Thoracic aorta (tissue), 2 donors: Measurements from ENCODE around the gene HDDC2. TPM values are rescaled to one million over a fixed set of nuclear protein-coding genes. Genes with fewer than 3 reads are reported as not detected.

Experiments used
- ATAC-seq: fragments of 150-250 bp; one replicate; pipeline ENCODE4 v1.8.0; 2017; ENCODE audit warnings: low read depth; ENCODE audit not compliant: insufficient number of reproducible peaks, low FRiP score
- DNase-seq: peaks from one replicate; pipeline ENCODE4 v3.0.0-alpha.2; 2020; ENCODE audit warnings: low spot score
- H3K27ac ChIP-seq, 2 donors: fragments of 200-600 bp; sonication (generic); 1 replicate in 1 of 2; 2 replicates in 1 of 2; pipeline ENCODE4 v1.5.1; 2016; ENCODE audit warnings: mild to moderate bottlenecking in 2 of 2, moderate library complexity in 2 of 2
- H3K27me3 ChIP-seq: fragments of 200-600 bp; sonication (generic); replicated peaks from 2 replicates; pipeline ENCODE4 v1.6.0; 2016; ENCODE audit warnings: mild to moderate bottlenecking; ENCODE audit not compliant: insufficient read depth
- H3K36me3 ChIP-seq: fragments of 200-600 bp; sonication (generic); one replicate; pipeline ENCODE4 v1.5.1; 2016
- H3K4me1 ChIP-seq, 2 donors: fragments of 200-600 bp; sonication (generic); 1 replicate in 1 of 2; 2 replicates in 1 of 2; pipeline versions ENCODE4 v1.5.1 to v1.6.0; 2016; ENCODE audit warnings: low read depth in 2 of 2, mild to moderate bottlenecking in 1 of 2; ENCODE audit not compliant: control insufficient read depth in 1 of 2
- H3K4me3 ChIP-seq: fragments of 200-600 bp; sonication (generic); 2 replicates; pipeline ENCODE4 v1.5.1; 2016; ENCODE audit warnings: mild to moderate bottlenecking
- H3K9me3 ChIP-seq: fragments of 200-600 bp; sonication (generic); 2 replicates; pipeline ENCODE4 v1.5.1; 2016
- total RNA-seq, 2 donors: library from RNA; depleted of rRNA; stranded (reverse); fragments of >200 nt; gene quantifications; one replicate each; pipeline versions ENCODE4 v1.1.0 to v1.2.3, GENCODE V29; 2016
- TF ChIP-seq, protein P1 (sequence below): fragments of 200-600 bp; sonication (generic); IDR thresholded peaks from one replicate; pipeline ENCODE4 v1.5.1; 2019; ENCODE audit warnings: antibody characterized with exemption

HDDC2 gene
- total RNA-seq, 2 donors from 2014 or later: 39.9 TPM

DNA sequence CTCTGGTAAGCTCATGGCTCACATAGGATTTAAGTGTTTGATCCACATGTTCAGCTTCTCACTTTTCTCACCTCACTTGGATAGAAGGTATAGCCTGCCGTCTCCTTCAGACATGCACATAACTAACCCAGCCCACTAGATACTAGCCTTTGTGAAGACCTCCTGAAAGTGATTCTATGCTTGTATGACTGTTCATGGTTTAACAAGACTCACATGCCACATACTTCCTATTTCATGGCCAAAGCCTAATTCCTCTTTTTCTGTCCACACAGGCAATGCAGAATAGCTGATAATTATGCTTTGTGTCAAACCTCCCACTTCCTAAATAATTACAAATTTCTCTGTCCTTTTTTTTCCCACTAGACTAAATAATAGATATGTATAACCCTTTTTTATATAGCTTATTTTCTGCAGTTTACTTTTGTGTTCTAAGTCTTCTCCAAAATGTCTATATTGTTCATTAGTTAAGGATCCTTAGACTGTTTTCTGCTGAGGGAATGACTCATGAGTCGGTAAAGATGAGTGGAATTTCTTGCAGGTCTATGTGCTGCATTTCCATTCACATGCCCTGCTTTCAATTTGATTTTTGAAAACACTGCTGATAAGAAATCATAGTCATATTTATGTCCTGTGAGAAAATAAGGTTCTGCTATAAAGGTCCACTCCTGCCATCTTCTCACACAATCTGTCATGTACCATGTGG, 43.0 kb downstream of the HDDC2 start:
- Histone ChIP-seq H3K4me3 (no peak overlapping the region), H3K27ac (no peak overlapping the region), H3K27me3 (no peaks in the 10 kb centered on the region), H3K36me3 (no peaks in the 10 kb centered on the region), H3K4me1 (peaks cover 11 to 41% of the 10 kb centered on the region in 2 donors), H3K9me3 (no peaks in the 10 kb centered on the region)
- ATAC-seq: no peak
- no peak for DNase-seq
- TF ChIP-seq, protein P1, sequence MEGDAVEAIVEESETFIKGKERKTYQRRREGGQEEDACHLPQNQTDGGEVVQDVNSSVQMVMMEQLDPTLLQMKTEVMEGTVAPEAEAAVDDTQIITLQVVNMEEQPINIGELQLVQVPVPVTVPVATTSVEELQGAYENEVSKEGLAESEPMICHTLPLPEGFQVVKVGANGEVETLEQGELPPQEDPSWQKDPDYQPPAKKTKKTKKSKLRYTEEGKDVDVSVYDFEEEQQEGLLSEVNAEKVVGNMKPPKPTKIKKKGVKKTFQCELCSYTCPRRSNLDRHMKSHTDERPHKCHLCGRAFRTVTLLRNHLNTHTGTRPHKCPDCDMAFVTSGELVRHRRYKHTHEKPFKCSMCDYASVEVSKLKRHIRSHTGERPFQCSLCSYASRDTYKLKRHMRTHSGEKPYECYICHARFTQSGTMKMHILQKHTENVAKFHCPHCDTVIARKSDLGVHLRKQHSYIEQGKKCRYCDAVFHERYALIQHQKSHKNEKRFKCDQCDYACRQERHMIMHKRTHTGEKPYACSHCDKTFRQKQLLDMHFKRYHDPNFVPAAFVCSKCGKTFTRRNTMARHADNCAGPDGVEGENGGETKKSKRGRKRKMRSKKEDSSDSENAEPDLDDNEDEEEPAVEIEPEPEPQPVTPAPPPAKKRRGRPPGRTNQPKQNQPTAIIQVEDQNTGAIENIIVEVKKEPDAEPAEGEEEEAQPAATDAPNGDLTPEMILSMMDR: no peak

DNA sequence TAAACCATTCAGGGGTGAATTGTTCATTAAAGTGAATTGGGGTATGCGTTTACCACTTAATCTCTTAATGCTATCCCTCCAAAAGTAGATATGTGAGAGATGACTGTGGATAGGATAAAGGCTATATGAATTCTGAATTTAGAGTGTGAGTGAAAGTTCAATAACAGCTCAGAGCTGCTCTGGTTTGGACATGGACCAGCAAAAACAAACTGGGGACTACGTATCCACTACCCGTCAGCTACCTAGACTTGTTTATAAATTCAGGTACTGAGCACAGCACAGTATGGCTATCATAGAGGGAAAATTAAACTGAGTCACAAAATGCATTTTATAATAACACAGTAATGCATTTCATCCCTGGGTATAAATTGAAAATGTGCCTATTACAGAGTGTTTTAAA, 44.4 kb downstream of the HDDC2 start:
- no peaks in the 10 kb centered on the region for H3K27me3 ChIP-seq
- ATAC-seq: no peak

DNA sequence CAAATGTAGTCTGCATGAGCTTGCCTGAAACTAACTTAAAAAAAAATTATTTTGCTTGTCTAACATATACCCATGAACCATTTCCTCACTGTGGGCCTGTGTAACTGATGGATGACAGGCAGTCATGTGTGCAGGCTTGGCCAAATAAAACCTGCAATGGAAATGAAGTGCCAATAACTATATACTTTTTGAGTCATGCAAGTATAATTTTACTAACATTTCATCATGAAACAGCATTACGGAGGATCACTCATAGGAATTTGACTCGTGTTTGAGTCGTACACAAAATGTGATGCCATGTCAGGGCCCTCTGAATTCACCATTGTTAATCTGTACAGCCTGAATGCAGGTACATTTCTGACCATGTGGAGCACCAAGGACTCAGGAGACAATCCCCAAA, 46.6 kb downstream of the HDDC2 start:
- no peaks in the 10 kb centered on the region for H3K36me3 ChIP-seq
- H3K4me1 ChIP-seq: peaks cover 5 to 38% of the 10 kb centered on the region in 2 donors
- H3K27ac ChIP-seq: no peak overlapping the region
- no peak overlapping the region for H3K4me3 ChIP-seq
- H3K27me3 ChIP-seq: no peaks in the 10 kb centered on the region
- H3K9me3 ChIP-seq: no peaks in the 10 kb centered on the region
- ATAC-seq (no peak), DNase-seq (no peak)
- TF ChIP-seq, protein P1: no peak

More for the DNA sequence above, 44.4 kb downstream of the HDDC2 start:
- H3K4me3 ChIP-seq: no peak overlapping the region
- DNase-seq: no peak
- H3K4me1 ChIP-seq: peaks cover 7 to 36% of the 10 kb centered on the region in 2 donors
- TF ChIP-seq, protein P1: no peak
- no peaks in the 10 kb centered on the region for H3K36me3 ChIP-seq
- no peaks in the 10 kb centered on the region for H3K9me3 ChIP-seq
- no peak overlapping the region for H3K27ac ChIP-seq

DNA sequence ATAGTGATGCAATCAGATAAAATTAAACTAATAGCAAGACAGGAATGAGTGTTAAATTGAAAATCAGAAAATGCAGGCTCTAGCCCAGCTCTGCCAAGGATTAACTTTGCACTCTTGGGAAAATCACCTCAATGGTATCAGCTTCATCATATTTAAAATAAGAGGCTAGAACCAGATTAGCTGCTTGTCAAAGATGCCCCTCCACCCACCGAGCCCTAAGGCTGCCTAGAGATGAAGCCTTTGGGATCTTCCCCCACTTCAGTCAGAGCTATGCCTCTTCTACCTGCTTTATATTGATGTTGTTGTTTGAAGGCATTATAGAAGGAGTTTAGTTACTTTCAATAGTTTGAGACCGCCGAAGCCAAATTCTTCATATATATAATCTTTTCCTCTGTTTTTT, 47.4 kb downstream of the HDDC2 start:
- Histone ChIP-seq H3K36me3 (no peaks in the 10 kb centered on the region), H3K27me3 (no peaks in the 10 kb centered on the region), H3K9me3 (no peaks in the 10 kb centered on the region), H3K27ac (no peak overlapping the region), H3K4me1 (peaks cover 5 to 38% of the 10 kb centered on the region in 2 donors), H3K4me3 (no peak overlapping the region)
- ATAC-seq: no peak
- TF ChIP-seq, protein P1: no peak
- no peak for DNase-seq

DNA sequence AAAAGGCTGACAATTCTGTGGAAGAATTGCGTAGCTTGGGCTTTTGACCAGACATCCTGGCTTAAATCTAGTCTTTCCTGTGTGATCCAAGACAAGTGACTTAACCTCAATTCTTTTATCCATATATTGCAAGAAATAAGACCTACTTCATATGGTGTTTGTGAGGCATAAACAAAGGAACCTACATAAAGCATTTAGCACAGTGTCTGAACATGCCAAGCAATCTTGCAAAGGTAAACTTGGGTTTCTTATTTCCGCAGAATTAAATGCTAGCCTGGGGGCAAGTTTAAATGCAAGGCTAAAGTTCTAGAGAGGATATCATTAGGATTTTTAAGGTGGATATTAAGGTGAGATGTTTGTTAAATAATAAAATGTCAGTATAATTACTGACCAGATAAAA, 47.9 kb downstream of the HDDC2 start:
- DNase-seq: no peak
- no peaks in the 10 kb centered on the region for H3K36me3 ChIP-seq
- H3K4me1 ChIP-seq: peaks cover 5 to 38% of the 10 kb centered on the region in 2 donors
- no peaks in the 10 kb centered on the region for H3K9me3 ChIP-seq
- H3K27ac ChIP-seq: no peak overlapping the region
- no peak overlapping the region for H3K4me3 ChIP-seq
- TF ChIP-seq, protein P1: no peak
- no peak for ATAC-seq
- H3K27me3 ChIP-seq: no peaks in the 10 kb centered on the region
